H1 (cell line): ENCODE data around the gene TNS2. TPM values are rescaled to one million over a fixed set of nuclear protein-coding genes. Genes with fewer than 3 reads are reported as not detected.

Experiments
- BRCA1 ChIP-seq: IDR thresholded peaks from 2 replicates; pipeline ENCODE4 v1.6.1; 2012; ENCODE audit warnings: low read depth, low read length, improper control_type of control experiment
- EP300 ChIP-seq, 2 experiments: IDR thresholded peaks; 1 replicate in 1 of 2; 2 replicates in 1 of 2; pipeline ENCODE4 v1.6.1; 2011 to 2012; ENCODE audit warnings: low read depth in 2 of 2, low read length in 2 of 2, mild to moderate bottlenecking in 2 of 2, borderline replicate concordance in 1 of 2, inconsistent platforms in 1 of 2, moderate library complexity in 1 of 2
- FOSL1 ChIP-seq: IDR thresholded peaks from 2 replicates; pipeline ENCODE4 v1.6.1; 2011; ENCODE audit warnings: mild to moderate bottlenecking, low read depth, low read length, moderate library complexity; ENCODE audit not compliant: insufficient read depth
- GABPA ChIP-seq: IDR thresholded peaks from 2 replicates; pipeline ENCODE4 v1.6.1; 2011; ENCODE audit warnings: mild to moderate bottlenecking, low read length, moderate library complexity, borderline replicate concordance; ENCODE audit not compliant: insufficient read depth
- HDAC2 ChIP-seq, 2 experiments: fragments of 300-600 bp in 1 of 2; sonication (generic) in 1 of 2; IDR thresholded peaks; 2 replicates each; pipeline ENCODE4 v1.6.1; 2011 to 2012; ENCODE audit warnings: low read depth in 2 of 2, low read length in 2 of 2, mild to moderate bottlenecking in 2 of 2, moderate library complexity in 2 of 2, borderline replicate concordance in 1 of 2, inconsistent platforms in 1 of 2
- MAX ChIP-seq: IDR thresholded peaks from 2 replicates; pipeline ENCODE4 v1.6.1; 2012; ENCODE audit warnings: inconsistent platforms
- POLR2AphosphoS5 ChIP-seq: IDR thresholded peaks from 2 replicates; pipeline ENCODE4 v1.6.1; 2011; ENCODE audit warnings: low read depth, low read length
- POU5F1 ChIP-seq: IDR thresholded peaks from 2 replicates; pipeline ENCODE4 v1.6.1; 2011; ENCODE audit warnings: low read depth, mild to moderate bottlenecking, low read length, moderate library complexity
- SIRT6 ChIP-seq: IDR thresholded peaks from one replicate; pipeline ENCODE4 v1.7.1; 2012; ENCODE audit warnings: low read length, inconsistent platforms
- SIX5 ChIP-seq: IDR thresholded peaks from 2 replicates; pipeline ENCODE4 v1.6.1; 2011; ENCODE audit warnings: mild to moderate bottlenecking, low read depth, low read length
- polyA plus RNA-seq, 7 experiments: library from polyadenylated mRNA; depleted of rRNA in 3 of 7; stranded (reverse) in 5 of 7; unstranded in 2 of 7; fragments of >200 nt in 5 of 7; fragments of 200-250 nt in 2 of 7; gene quantifications; 1 replicate in 5 of 7; 2 replicates in 1 of 7; 4 replicates in 1 of 7; pipeline versions ENCODE4 v1.2.1 to v1.2.3, GENCODE V29; 2011 to 2013; ENCODE audit warnings: missing spikeins in 2 of 7, mixed read lengths in 2 of 7
- total RNA-seq: library from RNA; stranded (reverse); fragmentation: NEBNext Ultra II Directional; extraction: Animal tissue kit (Norgen Biotek cat#: 25700); gene quantifications from 2 replicates; pipeline ENCODE4 v1.2.1, GENCODE V29; 2021

Gene TNS2
- total and polyA plus RNA-seq, 2 of the 8 experiments (the other 6 are each of a cell fraction or from before 2014, with no cell fraction given), result 2.8 to 4.7 TPM

DNA sequence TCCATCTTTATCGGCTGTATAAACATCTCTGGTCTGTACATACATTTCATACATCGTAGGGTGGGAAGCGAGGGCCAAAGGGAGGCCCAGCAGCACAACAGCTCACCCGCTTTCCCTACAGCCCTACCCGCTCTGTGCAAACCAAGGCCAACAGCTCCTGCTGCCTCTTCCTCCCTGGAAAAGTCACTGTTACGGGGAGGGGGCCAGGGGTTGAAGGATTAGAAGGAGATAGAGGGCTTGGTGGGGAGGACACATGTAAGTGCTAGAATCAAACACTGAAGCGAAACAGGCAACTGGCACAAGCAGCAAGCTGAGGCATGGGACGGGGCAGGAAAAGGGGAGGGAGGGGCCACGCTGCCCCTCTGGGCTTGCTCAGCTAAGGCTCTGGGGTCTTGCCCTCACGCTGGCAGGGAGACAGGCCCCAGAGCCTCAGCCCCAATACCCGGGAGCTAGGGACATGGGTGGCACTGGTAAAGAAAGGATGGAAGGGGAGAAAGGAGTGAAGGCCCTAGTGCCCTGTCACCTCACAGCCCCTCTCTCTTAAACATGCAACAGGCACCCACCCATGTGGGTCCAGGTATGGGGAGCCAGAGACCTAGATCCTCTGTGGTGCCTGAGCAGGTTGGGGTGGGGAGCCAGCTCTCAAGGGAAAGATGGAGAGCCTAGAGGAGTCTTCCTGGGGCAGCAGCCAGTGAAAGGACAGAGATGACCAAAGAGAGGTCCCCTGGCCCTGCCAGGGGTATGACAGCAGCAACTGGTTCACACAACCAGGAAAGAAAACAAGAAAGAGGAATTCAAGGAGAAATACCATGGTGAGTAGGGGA lies 15.0 kb downstream of the TNS2 start (continued):
- TF ChIP-seq BRCA1, result no peak
- TF ChIP-seq EP300 (IDR thresholded peaks at IDR 0.05; ENCODE audit: borderline replicate concordance in 1 of 2, low read depth in 2 of 2, low read length in 2 of 2), result no peak
- no peak for TF ChIP-seq GABPA
- no peak for TF ChIP-seq SIX5
- TF ChIP-seq POU5F1, result no peak
- no peak for TF ChIP-seq MAX
- no peak for TF ChIP-seq FOSL1
- no peak for TF ChIP-seq POLR2AphosphoS5
- TF ChIP-seq SIRT6, result no peak
- no peak for TF ChIP-seq HDAC2 (IDR thresholded peaks at IDR 0.05; ENCODE audit: borderline replicate concordance in 1 of 2, low read depth in 2 of 2, low read length in 2 of 2)
